AG20443 (cell line): Measurements from ENCODE around the gene MYORG.
A peak's percentile ranks its signal among the peaks of the same experiment; 100 is the strongest.

ENCODE experiments used
- DNase-seq: peaks from one replicate; pipeline ENCODE4 v3.0.0; 2012; ENCODE audit warnings: low spot score, mixed read lengths

Gene MYORG

DNA sequence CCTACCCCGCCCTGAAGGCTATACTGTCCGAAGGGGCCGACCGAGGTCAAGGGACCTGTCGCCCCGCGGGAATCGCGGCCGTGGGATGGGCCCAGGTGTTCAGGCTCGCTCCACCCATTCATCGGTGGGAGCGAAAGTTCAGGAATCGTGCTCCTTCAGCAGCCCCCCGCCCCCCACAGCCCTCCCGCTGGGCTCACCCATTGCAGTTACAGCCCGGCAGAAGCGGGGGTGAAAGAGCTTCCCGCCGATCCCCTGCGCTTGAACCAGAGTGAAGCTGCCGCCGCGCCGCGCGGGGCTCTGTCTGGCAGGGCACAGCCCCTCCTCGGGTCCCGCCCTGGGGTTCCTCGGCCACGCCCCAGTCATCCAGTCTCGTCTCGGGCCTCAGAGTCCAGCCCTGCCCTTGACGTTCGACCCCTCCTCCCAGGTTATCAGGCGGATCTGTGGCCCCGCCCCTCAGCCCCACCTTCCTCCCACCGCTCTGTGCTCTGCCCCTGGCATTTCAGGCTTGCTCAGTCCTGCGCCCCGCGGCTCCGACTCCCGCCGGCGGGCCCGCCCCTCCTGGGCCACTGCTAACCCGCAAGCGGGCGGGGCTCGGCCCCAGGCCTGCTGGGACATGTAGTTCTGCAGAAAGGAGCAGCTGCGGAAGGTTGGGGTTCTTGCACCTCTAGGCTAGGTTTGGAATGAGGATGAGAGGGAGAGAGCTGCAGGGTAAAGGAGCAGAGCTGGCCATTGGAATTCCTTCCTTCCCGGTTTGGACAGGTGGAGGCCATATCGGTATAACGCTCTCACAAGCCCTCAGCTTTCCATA, at the start of gene MYORG:
TSS of gene MYORG (minus strand) at position 303 of the 808 bp plus-strand sequence. CDS start 3,955 bp downstream, outside the sequence.
- DNase-seq: peak; percentile 93

- DNase-seq: no peak
These were observed 43.2 kb upstream of the MYORG start for GRCh38 chr9:34419716-34420504.

GRCh38 chr9:34417734-34418133, 41.0 kb upstream of the MYORG start:
- no peak for DNase-seq

DNA sequence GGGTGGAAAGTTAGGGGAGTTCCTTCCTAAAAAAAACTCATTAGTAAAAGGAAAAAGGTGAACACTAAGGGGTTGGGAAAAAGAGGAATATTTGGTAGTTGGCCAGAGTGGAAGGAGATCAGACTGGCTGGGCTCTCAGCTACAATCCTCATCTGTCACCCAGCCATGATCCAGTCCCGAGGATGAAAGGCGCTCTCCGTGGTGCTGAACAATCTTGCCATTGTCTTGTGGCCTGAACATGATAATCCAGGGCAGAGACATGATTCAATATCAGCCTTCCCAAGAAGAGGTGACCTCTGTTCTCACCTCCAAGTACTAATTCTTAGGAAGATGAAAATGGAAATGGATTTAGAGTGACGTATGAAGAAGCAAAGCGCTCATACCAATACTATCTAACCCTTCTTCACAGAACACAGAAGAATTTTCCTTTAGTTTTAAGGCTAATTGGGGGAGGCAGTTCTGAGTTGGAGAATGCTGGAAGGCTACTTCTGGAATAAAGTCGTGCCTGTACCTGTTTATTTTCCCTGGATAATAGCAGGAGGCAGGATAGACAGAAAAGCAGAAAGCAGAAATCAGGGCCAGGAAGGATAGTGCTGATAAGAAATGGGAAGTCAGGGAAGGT, 36.6 kb upstream of the MYORG start:
- DNase-seq: peak; percentile 61

GRCh38 chr9:34412336-34412735, 35.6 kb upstream of the MYORG start:
- no peak for DNase-seq

DNA sequence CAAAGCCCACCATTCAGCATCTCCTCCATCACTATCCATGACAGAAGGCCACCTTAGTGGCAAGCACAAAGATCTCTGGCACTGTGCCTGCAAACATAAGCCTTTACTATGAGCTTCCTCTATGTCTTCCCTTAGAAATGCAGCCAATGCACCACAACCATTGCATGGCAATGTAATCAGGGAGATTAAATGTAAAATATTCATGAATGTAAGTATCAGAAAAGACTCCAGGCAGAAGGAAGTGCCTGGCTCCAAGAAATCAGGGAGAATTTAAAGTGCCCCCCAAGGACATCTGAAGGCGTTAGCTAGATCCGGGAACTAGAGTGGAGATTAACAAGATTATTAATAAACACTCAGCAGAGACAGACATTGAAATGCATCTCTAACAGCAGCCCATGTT, 32.5 kb upstream of the MYORG start:
- no peak for DNase-seq

GRCh38 chr9:34408173-34408572, 31.5 kb upstream of the MYORG start:
- no peak for DNase-seq

DNA sequence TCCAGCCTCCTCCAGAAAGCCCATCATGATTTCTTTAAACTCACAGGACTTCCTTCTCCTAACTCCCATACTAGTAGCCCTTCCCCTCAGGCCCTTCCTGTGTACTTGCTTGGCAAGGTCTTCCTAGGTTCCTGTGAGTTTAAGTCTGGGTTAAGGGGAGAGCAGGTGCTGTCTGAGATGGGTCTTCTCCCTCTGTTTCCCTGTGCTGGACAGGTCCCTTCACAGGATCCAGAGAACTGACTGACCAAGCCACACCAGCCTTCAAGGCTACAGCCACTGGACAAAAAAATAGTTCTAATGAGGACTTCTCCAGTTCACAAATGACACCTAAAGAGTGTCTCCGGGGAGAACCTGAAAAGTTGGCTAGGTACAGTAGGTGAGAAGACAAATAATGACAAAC, 29.5 kb upstream of the MYORG start:
- no peak for DNase-seq

DNA sequence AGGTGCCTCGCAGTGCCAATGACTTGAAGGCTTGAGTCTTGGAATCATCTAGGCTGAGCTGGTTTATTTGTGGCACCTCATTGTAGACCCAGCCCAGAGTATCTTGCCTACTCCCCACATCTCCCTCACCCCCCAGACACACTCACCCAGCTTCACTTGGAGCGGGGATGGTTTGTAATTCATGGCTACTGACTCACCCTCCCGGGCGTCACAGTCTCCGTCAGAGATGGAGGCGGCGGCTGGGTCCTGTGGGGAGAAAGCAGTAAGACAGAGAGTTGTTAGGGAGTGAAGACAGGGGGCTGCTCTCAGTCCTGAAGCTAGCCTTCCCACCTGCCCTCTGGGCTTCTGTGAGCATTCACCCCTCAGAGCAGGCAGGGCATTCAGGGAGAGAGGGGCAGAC, 29.0 kb upstream of the MYORG start:
- peak; percentile 80 for DNase-seq

- peak; percentile 79 for DNase-seq
These were observed 27.1 kb upstream of the MYORG start for GRCh38 chr9:34403554-34404380.

DNA sequence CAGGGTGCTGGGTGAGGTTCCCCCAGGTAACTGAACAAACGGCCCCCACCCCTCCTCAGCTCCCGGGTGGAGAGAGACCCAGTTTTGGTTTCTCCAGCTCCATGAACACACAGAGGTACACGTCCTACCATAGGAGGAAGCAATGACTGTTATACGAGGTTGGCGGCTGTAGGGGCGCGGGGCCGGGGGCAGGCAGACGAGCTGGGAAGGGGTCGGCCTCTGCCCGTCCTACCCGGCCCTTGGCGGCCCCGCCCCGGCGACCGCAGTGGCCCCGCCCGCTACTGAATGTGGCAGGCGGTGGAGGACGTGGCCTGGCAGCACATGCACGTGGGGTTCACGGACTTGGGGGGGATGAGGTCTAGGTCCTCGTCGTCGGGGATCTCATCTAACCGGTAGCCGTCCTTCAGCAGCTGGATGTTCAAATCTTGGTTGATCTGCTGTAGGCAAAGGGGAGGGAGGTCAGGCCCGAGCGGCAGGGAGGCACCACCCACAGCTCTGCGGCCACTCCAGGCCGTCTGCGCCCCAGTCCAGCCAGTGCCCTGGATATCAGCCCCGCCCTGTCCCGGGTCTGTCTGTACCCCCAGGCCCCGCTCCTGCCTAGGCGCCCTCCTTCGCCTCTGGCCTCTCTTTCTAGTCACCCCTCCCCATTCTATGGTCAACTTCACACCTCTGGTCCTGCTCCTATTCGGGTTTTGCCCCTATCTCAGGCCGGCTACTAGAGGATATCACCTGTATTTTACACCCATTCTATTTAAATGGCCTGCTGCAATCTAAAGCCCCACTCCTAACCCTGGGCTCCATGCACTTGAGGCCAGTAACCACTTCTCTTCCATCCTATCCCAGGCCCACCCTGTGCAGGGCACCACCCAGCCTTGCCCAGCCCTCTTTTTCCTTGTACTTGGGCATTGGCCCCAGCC, 24.2 kb upstream of the MYORG start:
- DNase-seq: no peak

- DNase-seq: no peak
These were observed 23.6 kb upstream of the MYORG start for GRCh38 chr9:34400275-34400674.

DNA sequence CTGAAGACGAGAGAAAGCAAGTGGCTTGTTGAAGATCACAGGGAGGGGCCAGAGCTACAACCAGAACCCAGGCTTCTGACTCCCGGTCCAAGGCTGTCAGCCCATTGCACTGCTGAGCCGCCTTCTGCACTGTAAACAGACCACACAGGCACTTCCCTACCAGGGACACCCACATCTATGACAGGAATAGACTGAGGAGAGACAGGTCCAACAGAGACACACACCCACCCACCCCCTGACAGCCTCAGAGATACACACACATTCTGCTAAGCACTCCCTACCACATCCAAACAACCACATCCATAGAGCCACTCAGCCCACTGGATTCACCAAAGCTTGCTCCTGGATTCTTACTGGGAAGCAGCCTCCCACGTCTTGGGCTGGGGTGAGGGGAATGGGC, 23.0 kb upstream of the MYORG start:
- DNase-seq: no peak

DNA sequence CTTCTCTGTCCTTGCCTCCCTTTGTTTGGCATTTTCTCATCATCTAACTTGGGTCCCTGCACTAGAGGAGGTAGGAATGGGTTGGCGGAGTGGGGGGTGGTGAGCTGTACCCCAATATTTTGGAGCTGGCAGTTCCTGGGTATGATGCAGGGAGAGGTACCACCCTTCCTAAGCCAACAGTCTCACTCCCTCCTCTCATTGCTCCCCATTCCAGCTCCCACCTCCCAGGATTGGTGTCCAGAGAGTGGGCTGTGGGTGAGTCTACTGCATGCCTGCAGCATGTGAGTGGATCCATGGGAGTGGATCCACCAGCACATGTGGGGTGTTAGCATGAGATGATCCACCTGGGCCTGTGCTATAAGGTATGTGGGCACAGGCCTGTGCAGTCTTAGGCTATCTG, 22.2 kb upstream of the MYORG start:
- no peak for DNase-seq

DNA sequence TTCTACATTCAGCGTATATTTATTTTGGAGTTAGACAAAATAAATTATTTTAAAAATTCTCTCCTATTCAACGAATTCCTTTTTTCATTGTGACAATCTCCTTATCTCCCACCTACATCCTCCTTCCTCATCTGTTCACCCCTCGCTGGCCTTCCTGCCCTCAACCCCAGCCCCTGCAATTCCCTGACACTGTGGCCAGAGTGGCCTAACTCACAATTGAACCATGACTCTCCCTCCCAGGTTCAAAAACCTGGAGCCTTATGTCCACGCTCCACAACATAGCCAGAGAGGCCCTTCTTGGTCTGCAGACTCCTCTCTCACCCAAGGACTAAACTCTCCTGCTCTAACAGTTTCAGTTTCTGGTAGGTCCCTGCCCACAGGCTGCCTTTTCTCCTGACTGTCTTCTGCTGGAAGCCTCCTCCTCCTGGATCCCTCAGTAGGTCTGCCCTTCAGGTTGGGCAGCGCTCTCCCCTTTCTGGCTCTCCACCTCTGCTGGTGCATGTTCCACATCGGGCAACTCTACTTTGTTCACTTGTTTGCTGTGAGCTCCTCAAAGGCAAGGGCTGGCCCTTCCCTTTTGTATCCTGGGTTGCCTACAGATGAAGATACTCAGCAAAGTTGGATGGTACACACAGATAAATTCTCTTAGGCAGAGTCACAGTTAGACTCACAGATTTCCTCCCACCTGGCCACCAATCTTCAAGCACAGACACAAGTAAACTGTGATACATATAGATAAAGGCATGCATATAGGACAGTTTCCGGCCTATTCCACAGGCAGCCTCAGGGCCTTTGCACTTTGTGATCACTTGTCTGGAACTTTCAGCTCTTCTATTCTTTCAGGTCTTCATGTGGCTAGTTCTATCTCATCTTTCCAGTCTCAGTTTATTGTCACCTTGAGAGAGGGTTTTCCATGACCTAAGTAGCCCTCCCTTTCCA, 19.8 kb upstream of the MYORG start:
- no peak for DNase-seq

- DNase-seq: no peak
These were observed 15.8 kb upstream of the MYORG start for GRCh38 chr9:34392511-34392910.

DNA sequence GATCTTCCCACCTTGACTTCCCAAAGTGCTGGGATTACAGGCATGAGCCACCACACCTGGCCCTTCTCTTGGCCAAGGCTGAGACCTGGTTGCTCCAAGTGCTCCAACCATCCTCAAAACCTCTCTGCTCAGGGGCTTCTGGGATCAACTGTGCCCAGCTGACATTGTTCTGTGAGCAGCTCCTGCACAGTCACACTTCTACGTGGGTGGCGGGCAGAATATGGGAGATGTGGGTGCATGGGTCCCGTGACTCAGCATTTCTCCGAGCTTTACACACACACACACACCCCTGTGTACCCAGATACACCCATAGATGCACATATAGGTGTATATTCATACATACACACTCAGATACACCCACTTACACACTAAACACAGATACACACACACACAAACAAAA, 10.5 kb upstream of the MYORG start:
- no peak for DNase-seq

GRCh38 chr9:34386656-34387055, 10.0 kb upstream of the MYORG start:
- no peak for DNase-seq

GRCh38 chr9:34385561-34386230, 9.0 kb upstream of the MYORG start:
- DNase-seq: no peak
